Stimulated activated effector memory CD8-positive, alpha-beta T cell treated with anti-CD3 and anti-CD28 coated beads, Interleukin-12 subunit alpha, Interleukin-12 subunit beta, amount 100 ng/mL, for 72 hours (primary cell): ENCODE data around the gene MSMP.

Experiments
- ATAC-seq: fragments of 150-1000 bp; cut with Tn5 transposase; 2 replicates; pipeline ENCODE4 v1.10.0; 2021
- DNase-seq, 2 donors: peaks; one replicate each; pipeline ENCODE4 v3.0.0; 2021 to 2022; ENCODE audit warnings: low spot score in 2 of 2
- H3K27ac Mint-ChIP-seq: one replicate; pipeline ENCODE4 v1.8.0; 2022; ENCODE audit warnings: mild to moderate bottlenecking, mixed read lengths
- H3K36me3 Mint-ChIP-seq: one replicate; pipeline ENCODE4 v1.8.0; 2022; ENCODE audit warnings: mild to moderate bottlenecking, mixed read lengths
- H3K4me1 Mint-ChIP-seq: one replicate; pipeline ENCODE4 v1.8.0; 2022; ENCODE audit warnings: mixed read lengths
- H3K4me3 Mint-ChIP-seq: one replicate; pipeline ENCODE4 v1.8.0; 2022; ENCODE audit warnings: mild to moderate bottlenecking, mixed read lengths
- H3K9me3 Mint-ChIP-seq: one replicate; pipeline ENCODE4 v1.8.0; 2022; ENCODE audit warnings: mixed read lengths

MSMP gene

GRCh38 chr9:35738924-35739323 lies 15.2 kb downstream of the MSMP start:
- no peak for DNase-seq
- no peak for ATAC-seq
- no peaks in the 10 kb centered on the region for H3K9me3 Mint-ChIP-seq
- no peak overlapping the region for H3K4me3 Mint-ChIP-seq
- peaks cover 99% of the 10 kb centered on the region for H3K36me3 Mint-ChIP-seq
- peak overlapping the region; percentile 26 for H3K27ac Mint-ChIP-seq
- peaks cover 32% of the 10 kb centered on the region for H3K4me1 Mint-ChIP-seq

DNA sequence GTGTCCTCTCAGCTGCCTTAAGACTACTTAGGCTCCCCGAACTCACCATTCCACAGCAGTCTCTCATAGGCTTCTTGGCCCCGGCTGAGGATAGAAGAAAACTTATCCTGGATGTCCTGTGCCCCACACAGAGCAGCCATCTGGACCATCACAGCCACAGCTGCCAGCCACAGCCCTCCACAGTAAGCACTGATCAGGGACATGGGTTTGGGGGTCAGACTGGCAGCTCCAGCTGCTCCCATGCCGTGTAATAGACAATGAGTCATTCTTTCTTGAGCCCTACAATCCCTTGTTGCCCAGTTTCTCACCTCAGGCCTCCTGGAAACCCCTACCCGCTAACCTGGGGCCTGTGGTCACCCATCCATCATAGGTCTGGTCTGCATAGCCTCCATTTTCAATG lies 15.9 kb downstream of the MSMP start:
- Mint-ChIP-seq H3K27ac (peak overlapping the region; percentile 26), H3K36me3 (peaks cover 97% of the 10 kb centered on the region), H3K9me3 (no peaks in the 10 kb centered on the region), H3K4me3 (no peak overlapping the region), H3K4me1 (peaks cover 30% of the 10 kb centered on the region)
- DNase-seq (no peak), ATAC-seq (no peak)

DNA sequence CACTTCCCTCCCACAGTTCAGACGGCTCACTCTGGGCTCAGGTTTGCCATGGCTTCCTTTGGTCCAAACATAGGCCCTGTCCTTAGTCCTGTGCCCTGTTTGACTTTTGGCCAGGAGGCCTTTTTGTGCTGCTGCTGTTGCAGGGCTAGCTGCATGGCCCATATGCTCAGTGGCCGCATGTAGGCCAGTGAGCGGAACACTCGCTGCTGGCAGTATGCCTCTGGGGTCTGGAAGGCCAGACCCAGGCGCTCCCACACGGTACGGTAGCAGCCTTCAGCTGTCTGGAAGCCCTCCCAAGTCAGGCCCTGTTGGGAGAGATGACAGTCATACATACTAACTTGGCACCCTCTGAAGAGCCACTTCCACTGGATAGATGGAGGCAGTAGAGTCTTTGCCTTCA lies 16.9 kb downstream of the MSMP start:
- peaks cover 29% of the 10 kb centered on the region for H3K4me1 Mint-ChIP-seq
- no peak overlapping the region for H3K4me3 Mint-ChIP-seq
- H3K9me3 Mint-ChIP-seq = no peaks in the 10 kb centered on the region
- ATAC-seq (no peak), DNase-seq (no peak)
- H3K36me3 Mint-ChIP-seq = peaks cover 96% of the 10 kb centered on the region
- no peak overlapping the region for H3K27ac Mint-ChIP-seq

DNA sequence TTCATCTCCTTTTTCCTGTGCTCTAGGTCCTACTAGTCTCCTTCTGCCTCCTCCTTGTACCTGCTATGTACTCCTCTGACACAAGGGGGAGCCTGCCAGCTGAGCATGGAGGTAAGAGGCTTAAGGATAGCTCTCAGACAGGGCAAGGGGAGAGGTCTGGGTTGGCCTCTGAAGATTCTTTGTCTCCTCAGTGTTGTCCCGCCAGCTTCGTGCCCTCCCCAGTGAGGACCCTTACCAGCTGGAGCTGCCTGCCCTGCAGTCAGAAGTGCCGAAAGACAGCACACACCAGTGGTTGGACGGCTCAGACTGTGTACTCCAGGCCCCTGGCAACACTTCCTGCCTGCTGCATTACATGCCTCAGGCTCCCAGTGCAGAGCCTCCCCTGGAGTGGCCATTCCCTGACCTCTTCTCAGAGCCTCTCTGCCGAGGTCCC lies 17.9 kb downstream of the MSMP start:
- DNase-seq (peak; percentile 34 to 73), ATAC-seq (no peak)
- H3K27ac Mint-ChIP-seq = no peak overlapping the region
- peaks cover 19% of the 10 kb centered on the region for H3K4me1 Mint-ChIP-seq
- no peaks in the 10 kb centered on the region for H3K9me3 Mint-ChIP-seq
- peaks cover 90% of the 10 kb centered on the region for H3K36me3 Mint-ChIP-seq
- H3K4me3 Mint-ChIP-seq = no peak overlapping the region

- ATAC-seq = no peak
- no peak for DNase-seq
- Mint-ChIP-seq H3K4me3 (no peak overlapping the region), H3K27ac (no peak overlapping the region), H3K36me3 (peaks cover 74% of the 10 kb centered on the region), H3K9me3 (no peaks in the 10 kb centered on the region), H3K4me1 (peaks cover 19% of the 10 kb centered on the region)
Measured at GRCh38 chr9:35734096-35734495, 20.0 kb downstream of the MSMP start.

DNA sequence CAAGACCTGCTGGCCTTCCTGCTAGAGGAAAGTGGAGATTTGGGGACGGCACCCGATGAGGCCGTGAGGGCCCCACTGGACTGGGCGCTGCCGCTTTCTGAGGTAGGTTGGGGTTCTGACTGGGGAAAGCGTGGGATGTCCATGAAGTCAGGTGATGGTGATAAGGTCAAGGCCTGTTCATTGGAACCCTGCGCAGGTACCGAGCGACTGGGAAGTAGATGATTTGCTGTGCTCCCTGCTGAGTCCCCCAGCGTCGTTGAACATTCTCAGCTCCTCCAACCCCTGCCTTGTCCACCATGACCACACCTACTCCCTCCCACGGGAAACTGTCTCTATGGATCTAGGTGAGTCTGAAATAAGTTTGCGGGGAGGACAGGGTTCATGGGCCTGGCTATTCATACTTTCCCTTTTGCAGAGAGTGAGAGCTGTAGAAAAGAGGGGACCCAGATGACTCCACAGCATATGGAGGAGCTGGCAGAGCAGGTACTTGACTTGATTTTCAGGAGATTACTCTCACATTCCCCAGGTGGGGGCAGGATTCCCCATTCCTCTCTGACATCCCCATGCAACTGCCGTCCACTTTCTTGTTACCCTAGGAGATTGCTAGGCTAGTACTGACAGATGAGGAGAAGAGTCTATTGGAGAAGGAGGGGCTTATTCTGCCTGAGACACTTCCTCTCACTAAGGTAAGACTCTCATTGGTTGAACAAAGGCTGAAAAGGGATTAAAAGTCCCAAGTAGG lies 21.1 kb downstream of the MSMP start:
- no peak overlapping the region for H3K4me3 Mint-ChIP-seq
- peaks cover 63% of the 10 kb centered on the region for H3K36me3 Mint-ChIP-seq
- peaks cover 19% of the 10 kb centered on the region for H3K4me1 Mint-ChIP-seq
- peak in 1 of 2 donors; percentile 65 for DNase-seq
- ATAC-seq = peak; percentile 1
- no peaks in the 10 kb centered on the region for H3K9me3 Mint-ChIP-seq
- no peak overlapping the region for H3K27ac Mint-ChIP-seq

GRCh38 chr9:35732185-35732799 lies 21.8 kb downstream of the MSMP start, which contains the start of the genes CREB3 and TLN1:
Gene CREB3, plus strand, starts transcription at chr9:35732666. Its CDS starts 107 bp downstream, at chr9:35732773.
Gene TLN1, minus strand, starts transcription at chr9:35732195. Its CDS starts 6,501 bp downstream, at chr9:35725694.
- Mint-ChIP-seq H3K9me3 (no peaks in the 10 kb centered on the region), H3K36me3 (peaks cover 56% of the 10 kb centered on the region), H3K27ac (no peak within 1 kb of the TSS), H3K4me3 (no peak within 1 kb of the TSS), H3K4me1 (peaks cover 19% of the 10 kb centered on the region)
- ATAC-seq = peak; percentile 92
- peak; percentile 86 to 98 for DNase-seq

- peaks cover 19% of the 10 kb centered on the region for H3K4me1 Mint-ChIP-seq
- DNase-seq (no peak), ATAC-seq (no peak)
- H3K27ac Mint-ChIP-seq = no peak overlapping the region
- H3K36me3 Mint-ChIP-seq = peaks cover 49% of the 10 kb centered on the region
- no peaks in the 10 kb centered on the region for H3K9me3 Mint-ChIP-seq
- H3K4me3 Mint-ChIP-seq = no peak overlapping the region
Measured at GRCh38 chr9:35731415-35732184, 22.5 kb downstream of the MSMP start.

DNA sequence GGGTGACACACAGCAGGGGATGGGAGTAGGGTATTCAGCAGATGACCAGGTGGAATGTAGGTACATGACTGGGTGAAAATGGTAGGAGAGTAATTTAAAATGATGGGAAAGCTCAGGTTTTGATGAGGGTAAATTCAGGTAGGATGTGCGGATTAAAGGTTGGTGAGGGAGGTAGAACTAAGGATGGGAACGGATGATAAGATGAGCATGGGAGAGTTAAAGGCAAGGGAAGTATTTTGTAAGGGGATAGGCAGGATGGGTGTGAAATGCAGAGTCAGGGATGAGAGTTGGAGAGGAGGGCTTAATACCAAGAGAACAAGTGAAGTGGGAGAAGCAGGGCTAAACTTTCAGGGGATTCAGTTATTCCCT lies 23.6 kb downstream of the MSMP start:
- Mint-ChIP-seq H3K4me3 (no peak overlapping the region), H3K4me1 (peaks cover 9% of the 10 kb centered on the region), H3K9me3 (no peaks in the 10 kb centered on the region), H3K36me3 (peaks cover 38% of the 10 kb centered on the region), H3K27ac (no peak overlapping the region)
- no peak for ATAC-seq
- DNase-seq = no peak

DNA sequence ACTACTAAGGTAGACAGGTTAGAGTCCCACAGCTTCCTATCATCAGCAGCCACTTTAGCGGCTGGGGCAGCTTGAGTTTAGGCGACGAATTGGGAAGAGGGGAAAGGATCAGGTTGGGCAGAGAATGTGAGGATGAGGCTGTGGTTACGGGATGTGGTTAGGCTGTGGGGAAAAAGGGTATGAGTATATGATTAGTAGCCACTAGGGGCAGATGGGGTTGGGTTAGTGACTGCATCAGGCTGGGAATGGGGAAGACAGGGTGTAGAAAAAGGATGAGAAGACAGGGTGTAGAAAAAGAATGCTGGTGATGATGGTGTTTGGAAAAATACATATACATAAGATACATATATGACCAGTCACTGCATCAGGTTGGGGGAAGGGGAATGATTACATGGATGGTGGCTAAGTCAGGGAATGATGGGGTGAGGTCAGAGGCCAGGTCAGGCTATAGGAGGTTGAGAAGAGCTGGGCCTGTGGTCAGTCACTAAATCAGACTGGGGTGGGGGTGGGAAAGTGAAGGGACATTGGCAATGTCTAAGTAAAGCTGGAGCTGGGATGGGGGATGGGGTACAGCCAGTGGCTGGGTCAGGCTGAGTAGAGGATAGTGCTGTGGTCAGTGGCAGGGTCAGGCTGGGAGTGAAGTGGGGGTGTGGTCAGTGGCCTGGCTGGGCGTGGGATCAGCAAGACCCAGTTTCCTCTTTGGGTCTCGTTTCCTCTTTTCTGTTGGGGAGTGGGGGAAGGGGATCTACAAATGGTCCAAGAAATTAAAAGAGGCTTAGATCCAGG lies 24.2 kb downstream of the MSMP start:
- ATAC-seq (no peak), DNase-seq (peak; percentile 17 to 67)
- H3K9me3 Mint-ChIP-seq = no peaks in the 10 kb centered on the region
- peaks cover 32% of the 10 kb centered on the region for H3K36me3 Mint-ChIP-seq
- H3K27ac Mint-ChIP-seq = no peak overlapping the region
- H3K4me3 Mint-ChIP-seq = no peak overlapping the region
- peaks cover 11% of the 10 kb centered on the region for H3K4me1 Mint-ChIP-seq

DNA sequence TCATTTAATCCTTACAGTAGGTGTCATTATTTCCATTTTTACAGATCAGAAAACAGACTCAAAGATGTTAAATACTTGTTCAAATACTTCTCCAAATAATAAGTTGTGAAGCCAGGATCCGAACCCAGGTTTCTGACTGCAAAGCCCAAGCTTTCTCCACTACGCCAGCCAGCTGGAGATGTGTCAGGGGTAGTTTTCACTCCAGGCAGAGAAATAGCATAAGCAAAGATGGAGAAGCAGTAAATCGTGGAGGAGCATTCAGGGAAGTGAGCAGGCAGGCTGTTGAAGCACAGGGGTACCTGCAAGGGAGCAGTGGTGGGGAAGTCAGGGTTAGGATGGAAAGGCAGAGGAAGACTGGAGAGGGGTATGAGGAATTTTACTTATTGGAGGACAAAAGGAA lies 25.0 kb downstream of the MSMP start:
- H3K36me3 Mint-ChIP-seq = peaks cover 24% of the 10 kb centered on the region
- H3K9me3 Mint-ChIP-seq = no peaks in the 10 kb centered on the region
- H3K4me3 Mint-ChIP-seq = no peak overlapping the region
- H3K4me1 Mint-ChIP-seq = peaks cover 16% of the 10 kb centered on the region
- no peak for ATAC-seq
- DNase-seq = no peak
- no peak overlapping the region for H3K27ac Mint-ChIP-seq

GRCh38 chr9:35728041-35728971 lies 25.8 kb downstream of the MSMP start:
- Mint-ChIP-seq H3K9me3 (no peaks in the 10 kb centered on the region), H3K4me3 (no peak overlapping the region), H3K36me3 (peaks cover 19% of the 10 kb centered on the region), H3K27ac (no peak overlapping the region), H3K4me1 (peaks cover 14% of the 10 kb centered on the region)
- ATAC-seq (peak; percentile 44), DNase-seq (peak; percentile 58 to 85)

GRCh38 chr9:35727676-35728040 lies 26.4 kb downstream of the MSMP start:
- Mint-ChIP-seq H3K36me3 (peaks cover 14% of the 10 kb centered on the region), H3K4me1 (peaks cover 9% of the 10 kb centered on the region), H3K9me3 (no peaks in the 10 kb centered on the region), H3K4me3 (no peak overlapping the region), H3K27ac (no peak overlapping the region)
- DNase-seq (no peak), ATAC-seq (no peak)

- peaks cover 17% of the 10 kb centered on the region for H3K4me1 Mint-ChIP-seq
- no peak overlapping the region for H3K4me3 Mint-ChIP-seq
- H3K36me3 Mint-ChIP-seq = peaks cover 7% of the 10 kb centered on the region
- no peaks in the 10 kb centered on the region for H3K9me3 Mint-ChIP-seq
- DNase-seq (peak in 1 of 2 donors; percentile 60), ATAC-seq (peak; percentile 37)
- no peak overlapping the region for H3K27ac Mint-ChIP-seq
Measured at GRCh38 chr9:35726931-35727330, 27.1 kb downstream of the MSMP start.
